Bronchial epithelial cell (primary cell): ENCODE data around the gene SSBP4. TPM values are rescaled to one million over a fixed set of nuclear protein-coding genes. Genes with fewer than 3 reads are reported as not detected.

Experiments used
- DNase-seq: peaks from one replicate; pipeline ENCODE4 v3.0.0-alpha.2; 2010; ENCODE audit warnings: low read depth
- FAIRE-seq: peaks from 2 replicates; lab custom pipeline; 2011; peaks lifted over from hg19 to GRCh38; lab: Jason Lieb, UNC
- H3K27me3 ChIP-seq: 2 replicates; pipeline ENCODE4 v1.5.1; 2011; ENCODE audit warnings: low read length; ENCODE audit not compliant: control insufficient read depth, insufficient read depth
- H3K36me3 ChIP-seq: 2 replicates; pipeline ENCODE4 v1.5.1; 2011; ENCODE audit warnings: low read length; ENCODE audit not compliant: control insufficient read depth, insufficient read depth
- H3K4me3 ChIP-seq: 2 replicates; pipeline ENCODE4 v1.5.1; 2011; ENCODE audit warnings: mild to moderate bottlenecking, low read depth, low read length, control low read depth
- CTCF ChIP-seq: IDR thresholded peaks from 2 replicates; pipeline ENCODE4 v1.5.1; 2011; ENCODE audit warnings: mild to moderate bottlenecking, moderate library complexity, low read length, control low read depth, inconsistent platforms; ENCODE audit not compliant: insufficient read depth, severe bottlenecking
- total RNA-seq: library from RNA; depleted of rRNA; stranded (reverse); fragments of >200 nt; gene quantifications from 2 replicates; pipeline ENCODE4 v1.2.1, GENCODE V29; 2014

The SSBP4 gene
- total RNA-seq, 1 donor from 2014 or later, result 17.1 TPM

- DNase-seq, result no peak
- Histone ChIP-seq H3K4me3 (no peak overlapping the region), H3K27me3 (no peaks in the 10 kb centered on the region), H3K36me3 (no peaks in the 10 kb centered on the region)
- no peak for TF ChIP-seq CTCF
- FAIRE-seq, result no peak
Observed at GRCh38 chr19:18429717-18430416, 10.7 kb downstream of the SSBP4 start.

- no peak for DNase-seq
- Histone ChIP-seq H3K36me3 (no peaks in the 10 kb centered on the region), H3K4me3 (no peak overlapping the region), H3K27me3 (no peaks in the 10 kb centered on the region)
- TF ChIP-seq CTCF, result no peak
- no peak for FAIRE-seq
Observed at GRCh38 chr19:18430417-18431144, 11.4 kb downstream of the SSBP4 start.

- DNase-seq (no peak), FAIRE-seq (no peak)
- H3K27me3 ChIP-seq, result no peaks in the 10 kb centered on the region
- H3K4me3 ChIP-seq, result no peak overlapping the region
- TF ChIP-seq CTCF, result no peak
- H3K36me3 ChIP-seq, result no peaks in the 10 kb centered on the region
Observed at GRCh38 chr19:18431351-18432197, 12.4 kb downstream of the SSBP4 start.

GRCh38 chr19:18432275-18433014 lies 13.2 kb downstream of the SSBP4 start:
- H3K4me3 ChIP-seq, result peak overlapping the region; percentile 53
- H3K36me3 ChIP-seq, result no peaks in the 10 kb centered on the region
- TF ChIP-seq CTCF, result no peak
- DNase-seq (no peak), FAIRE-seq (no peak)
- H3K27me3 ChIP-seq, result no peaks in the 10 kb centered on the region

- Histone ChIP-seq H3K27me3 (no peaks in the 10 kb centered on the region), H3K4me3 (peak overlapping the region; percentile 53), H3K36me3 (no peaks in the 10 kb centered on the region)
- no peak for TF ChIP-seq CTCF
- FAIRE-seq, result no peak
- DNase-seq, result no peak
Observed at GRCh38 chr19:18433015-18433691, 14.0 kb downstream of the SSBP4 start.
